GM12872 (cell line): Measurements from ENCODE around the gene MBD5.

Source experiments
- CTCF ChIP-seq: IDR thresholded peaks from 3 replicates; pipeline ENCODE4 v1.5.1; 2011; ENCODE audit warnings: low read depth, mild to moderate bottlenecking, low read length, moderate library complexity; ENCODE audit not compliant: insufficient read depth

Gene MBD5

GRCh38 chr2:148517296-148517695 lies 496.4 kb downstream of the MBD5 start:
- no peak for TF ChIP-seq CTCF

GRCh38 chr2:148517822-148518221 lies 496.9 kb downstream of the MBD5 start:
- no peak for TF ChIP-seq CTCF

GRCh38 chr2:148519013-148519412 lies 498.1 kb downstream of the MBD5 start:
- TF ChIP-seq CTCF: no peak

GRCh38 chr2:148521181-148521580 lies 500.3 kb downstream of the MBD5 start:
- no peak for TF ChIP-seq CTCF

- TF ChIP-seq CTCF: no peak
These were observed 502.4 kb downstream of the MBD5 start for GRCh38 chr2:148523315-148523714.

- no peak for TF ChIP-seq CTCF
These were observed 503.6 kb downstream of the MBD5 start for GRCh38 chr2:148524519-148524919.

- TF ChIP-seq CTCF: no peak
These were observed 504.2 kb downstream of the MBD5 start for GRCh38 chr2:148525130-148525529.
